Right forelimb (tissue), 1 donor: Measurements from ENCODE around the gene RALGPS1.
A peak's percentile ranks its signal among the peaks of the same experiment; 100 is the strongest.
"Not testable (repeated sequence)": the region's sequence is repeated elsewhere in the genome, so short reads cannot be mapped to it uniquely, and the experiment has no call there.

Experiments
- DNase-seq: peaks from one replicate; pipeline ENCODE4 v3.0.0-alpha.2; 2018

Gene RALGPS1

DNA sequence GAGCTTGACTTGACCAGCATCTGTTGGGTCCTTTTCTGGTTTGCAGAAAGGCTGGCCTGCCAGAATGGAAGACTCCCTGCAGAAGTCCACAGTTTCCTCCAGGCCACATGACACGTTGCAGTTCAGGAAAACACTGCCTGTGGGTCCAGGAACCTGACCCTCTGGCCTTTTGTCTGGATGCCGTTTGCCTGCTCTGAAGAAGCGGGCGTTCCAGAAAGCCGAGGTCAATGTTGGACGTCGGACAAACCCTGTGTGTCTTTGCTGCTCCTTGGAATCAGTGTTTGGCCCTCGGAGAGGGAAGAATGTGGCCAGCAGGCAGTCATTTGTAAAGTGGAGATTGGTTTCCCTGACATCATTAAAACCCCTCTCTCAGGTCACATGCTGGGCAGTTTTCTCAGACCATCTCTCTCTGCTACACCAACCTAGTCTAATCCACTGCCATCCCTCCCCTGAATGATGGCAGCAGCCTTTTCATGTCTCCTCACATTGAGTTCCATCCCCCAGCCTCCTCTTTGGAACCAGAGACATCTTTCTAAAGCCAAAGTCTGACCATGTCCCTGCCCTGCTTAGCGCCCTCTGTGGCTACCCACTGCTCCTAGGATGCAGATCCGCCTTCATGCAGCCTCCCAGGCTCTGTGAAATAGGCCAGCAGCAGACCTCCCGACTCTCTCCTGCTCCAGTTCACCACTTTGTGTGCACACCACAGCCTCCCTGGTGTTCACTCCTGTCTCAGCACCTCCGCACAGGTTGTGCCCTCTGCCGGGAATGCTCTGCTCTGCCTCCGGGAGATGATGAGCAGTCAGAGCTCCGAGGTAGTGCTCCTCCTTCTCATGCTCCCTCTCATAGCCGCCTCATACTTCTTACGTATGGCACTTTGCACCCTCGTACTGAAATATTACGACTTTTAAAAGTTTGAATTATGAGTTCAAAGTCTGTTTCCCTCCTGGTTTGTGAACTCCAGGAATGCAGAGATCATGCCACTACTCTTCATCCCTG, 75.6 kb downstream of the RALGPS1 start:
- DNase-seq: no peak

DNA sequence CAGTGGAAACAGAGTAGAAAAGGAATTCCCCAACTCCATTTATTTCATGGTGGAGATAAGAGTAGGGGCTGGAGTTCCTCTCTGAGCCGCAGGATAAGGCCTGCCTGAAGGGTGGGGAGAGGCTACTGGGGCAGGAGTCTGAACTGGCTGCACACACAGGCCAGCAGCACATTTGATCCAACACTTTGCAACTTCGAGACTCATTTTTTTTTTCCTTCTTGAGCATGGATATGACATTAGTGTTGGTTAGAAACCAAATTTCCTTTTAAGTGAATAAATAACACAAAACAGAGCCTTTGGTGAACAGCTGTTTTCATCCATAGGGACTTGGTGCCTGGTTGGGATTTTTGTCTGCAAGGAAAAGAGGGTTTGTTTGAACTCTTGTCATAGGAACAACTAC, 76.6 kb downstream of the RALGPS1 start:
- DNase-seq: no peak

DNA sequence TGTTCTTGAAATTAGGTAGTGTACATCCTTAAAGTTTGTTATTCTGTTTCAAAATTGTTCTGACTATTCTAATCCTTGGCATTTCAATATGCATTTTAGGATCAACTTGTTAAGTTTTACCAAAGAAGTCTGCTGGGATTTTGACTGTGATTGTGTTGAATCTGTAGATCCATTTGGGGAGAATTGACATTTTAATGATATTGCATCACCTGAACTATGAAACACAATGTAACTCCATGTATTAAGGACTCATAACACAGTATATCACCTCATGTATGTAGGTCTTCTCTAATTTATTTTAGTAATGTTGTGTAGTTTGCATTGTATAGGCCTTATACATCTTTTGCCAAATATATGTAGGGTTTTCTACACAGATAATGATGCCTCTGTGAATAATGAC, 77.8 kb downstream of the RALGPS1 start:
- no peak for DNase-seq

DNA sequence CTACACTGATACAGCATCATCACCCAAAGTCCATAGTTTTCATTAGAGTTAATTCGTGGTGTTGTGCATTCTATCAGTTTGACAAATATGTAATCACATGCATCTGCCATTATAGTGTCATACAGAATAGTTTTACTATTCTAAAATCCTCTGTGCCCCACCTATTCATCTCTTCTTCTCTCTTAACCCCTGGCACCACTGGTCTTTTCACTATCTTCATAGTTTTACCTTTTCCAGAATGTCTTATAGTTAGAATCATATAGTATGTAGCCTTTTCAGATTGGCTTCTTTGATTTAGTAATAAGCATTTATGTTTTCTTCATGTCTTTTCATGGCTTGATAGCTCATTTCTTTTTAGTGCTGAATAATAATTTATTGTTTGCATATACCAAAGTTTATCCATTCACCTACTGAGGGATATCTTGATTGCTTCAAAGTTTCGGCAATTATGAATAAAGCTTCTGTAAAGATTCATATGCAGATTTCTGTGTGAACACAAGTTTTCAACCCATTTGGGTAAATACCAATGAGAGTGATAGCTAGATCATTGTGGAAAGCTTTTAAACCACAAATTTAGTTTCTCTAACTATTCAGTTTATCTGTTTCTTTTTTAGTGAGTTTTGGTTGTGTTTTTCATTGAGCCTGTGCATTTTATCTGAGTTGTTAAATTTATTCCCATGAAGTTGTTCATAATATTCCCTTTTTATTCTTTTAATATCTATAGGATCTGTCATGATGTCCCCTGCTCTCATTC, 84.9 kb downstream of the RALGPS1 start:
- DNase-seq: no peak

DNA sequence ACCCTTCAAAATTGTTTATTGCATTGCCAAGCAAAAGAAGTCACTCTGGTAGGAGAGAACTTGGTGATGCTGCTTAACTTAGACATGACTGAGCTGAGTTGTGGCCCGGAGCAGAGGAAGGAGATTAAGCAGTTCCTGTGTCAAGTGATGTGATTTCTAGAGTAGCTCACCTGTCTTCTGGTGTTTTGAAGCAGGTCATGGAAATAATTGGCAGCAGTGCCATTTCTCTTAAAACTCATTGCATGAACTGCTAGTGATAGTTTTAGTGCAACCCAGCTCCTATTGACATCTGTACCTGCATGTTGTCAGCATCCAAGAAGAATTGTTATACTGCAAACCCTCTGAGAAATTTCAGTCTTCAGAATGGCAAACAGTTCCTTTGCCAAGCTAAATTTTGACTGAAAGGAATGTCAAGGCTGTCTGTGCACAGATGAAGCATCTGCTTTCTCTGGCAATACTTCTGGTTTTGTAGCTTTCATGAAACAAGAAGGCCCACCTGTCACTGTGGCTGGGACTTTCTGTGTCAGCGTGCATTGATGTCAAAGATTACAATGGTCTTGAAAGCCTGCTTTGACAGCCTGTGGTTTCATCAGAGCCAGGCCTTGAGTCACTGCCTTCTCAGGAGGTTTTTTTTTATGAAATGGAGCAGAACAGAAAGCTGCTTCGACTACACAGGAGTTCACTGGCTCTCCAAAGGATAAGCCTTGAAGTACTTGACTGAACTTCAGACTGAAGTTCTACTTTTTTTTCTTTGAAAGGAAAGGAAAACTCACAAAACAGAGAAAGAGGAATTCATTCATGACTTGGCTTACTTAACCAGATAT, 90.6 kb downstream of the RALGPS1 start:
- no peak for DNase-seq

DNA sequence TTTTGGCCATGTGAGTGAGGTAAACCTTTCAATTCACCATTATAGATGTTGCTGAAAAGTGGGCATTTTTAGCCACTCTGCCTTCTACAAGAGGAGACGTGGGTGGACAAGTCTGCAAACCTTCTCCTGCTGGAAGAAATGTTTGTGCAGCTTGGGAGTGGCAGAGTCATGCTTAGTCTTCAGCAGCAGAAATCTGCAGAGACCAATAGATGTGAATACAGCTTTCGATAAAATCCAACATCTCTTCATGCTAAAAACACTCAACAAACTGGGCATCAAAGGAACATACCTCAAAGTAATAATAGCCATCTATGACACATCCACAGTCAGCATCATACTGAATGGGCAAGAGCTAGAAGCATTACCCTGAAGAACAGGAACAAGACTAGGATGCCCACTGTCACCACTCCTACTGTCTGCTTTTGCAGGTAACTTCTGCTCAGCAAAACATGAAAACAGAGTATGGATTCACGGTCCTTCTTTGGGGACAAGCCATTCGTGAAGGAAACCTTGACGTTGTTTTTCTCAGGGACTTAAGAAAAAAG, 91.3 kb downstream of the RALGPS1 start:
- no peak for DNase-seq

DNA sequence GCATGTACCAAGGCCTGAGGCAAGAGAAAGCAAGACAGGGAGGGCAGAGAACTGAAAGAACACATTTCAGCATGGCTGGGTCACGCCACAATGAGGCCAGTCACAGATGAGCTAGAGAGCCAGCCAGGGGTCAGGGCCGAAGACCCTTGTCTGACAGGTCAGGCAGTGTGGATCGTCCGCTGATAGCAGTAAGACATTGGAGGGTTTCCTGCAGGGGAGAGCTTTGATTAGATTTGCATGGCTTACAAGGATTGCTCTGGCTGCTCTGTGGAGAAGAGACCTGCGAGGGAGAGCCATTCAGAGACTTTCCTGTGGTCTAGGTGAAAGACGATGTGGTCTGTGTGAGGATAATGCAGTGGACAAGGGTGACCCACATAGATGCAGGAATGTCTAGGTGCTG, 93.1 kb downstream of the RALGPS1 start:
- DNase-seq: no peak

DNA sequence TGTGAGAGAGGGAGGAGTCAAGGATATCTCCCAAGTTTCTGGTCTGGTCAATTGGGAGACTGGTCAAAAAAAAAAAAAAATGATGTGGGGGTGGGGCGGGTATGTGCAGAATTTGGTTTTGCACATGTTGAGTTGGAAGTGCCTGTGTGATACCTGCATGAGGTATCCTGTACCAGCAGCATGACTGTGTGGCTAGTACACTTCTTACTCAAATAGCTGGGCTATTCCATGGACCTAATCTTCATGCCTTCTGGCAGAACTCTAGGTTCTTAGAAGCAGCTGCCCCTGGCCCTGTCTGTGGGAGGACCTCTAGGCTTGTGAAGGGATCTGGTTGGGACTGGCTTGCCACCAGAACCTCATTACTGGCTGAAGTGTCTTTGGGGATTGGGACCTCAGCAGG, 93.5 kb downstream of the RALGPS1 start:
- no peak for DNase-seq

DNA sequence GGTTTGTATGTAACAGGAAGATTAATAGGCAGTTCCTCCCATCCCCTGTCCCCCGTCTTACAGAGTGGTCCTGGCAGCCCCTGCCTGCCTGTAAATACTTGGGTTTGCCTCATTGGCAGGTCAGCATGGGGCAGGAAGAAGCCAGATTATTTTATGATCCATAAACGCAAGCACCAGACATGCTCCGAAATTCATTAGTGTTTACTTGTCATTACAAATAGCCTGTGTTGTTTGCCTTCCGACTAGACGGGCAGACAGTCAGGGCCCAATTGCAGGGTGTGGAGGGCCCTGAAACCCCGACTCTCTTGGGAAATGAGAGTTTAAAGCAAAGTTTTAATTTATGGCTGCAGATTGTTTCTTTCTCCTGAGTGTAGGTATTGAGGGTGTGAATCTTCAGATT, 97.2 kb downstream of the RALGPS1 start:
- DNase-seq: no peak

DNA sequence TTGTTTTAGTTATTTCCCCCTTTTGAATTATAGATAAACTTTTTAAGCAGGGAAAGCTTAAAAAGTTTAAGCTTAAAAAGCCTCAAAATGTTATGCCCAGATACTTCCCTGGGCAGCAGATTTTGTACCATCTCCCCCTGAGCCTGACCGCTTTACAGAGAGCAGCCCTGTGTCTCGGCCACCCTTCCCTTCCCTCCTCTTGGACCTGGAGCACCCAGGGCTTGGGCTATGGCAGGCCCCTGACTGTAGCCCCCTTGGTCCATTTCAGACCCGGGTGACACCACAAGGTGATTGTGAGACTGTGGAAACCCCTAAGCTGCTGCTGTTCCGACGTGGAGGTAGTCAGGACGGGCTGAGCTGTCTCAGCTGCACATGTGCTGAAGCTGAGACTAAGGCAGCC, 97.7 kb downstream of the RALGPS1 start:
- DNase-seq: no peak

DNA sequence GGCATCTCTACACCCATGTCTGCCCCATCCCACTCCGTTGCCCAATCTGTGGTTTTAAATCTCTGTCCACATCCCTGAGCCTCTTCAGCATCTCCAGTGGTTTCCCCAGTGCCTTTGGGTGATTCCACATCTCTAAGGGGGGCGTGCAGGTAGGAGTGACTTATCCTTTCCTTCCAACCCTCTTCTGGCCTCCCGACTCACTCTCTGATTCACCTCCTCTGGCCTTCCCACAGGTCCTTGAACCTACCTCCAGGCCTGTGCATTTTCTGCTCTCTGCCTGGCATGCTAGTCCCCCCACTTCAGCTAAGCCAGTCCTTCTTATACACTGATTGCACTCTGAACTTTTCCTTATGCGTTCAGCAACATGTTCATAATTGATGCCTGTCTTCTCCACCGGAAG, 99.0 kb downstream of the RALGPS1 start:
- no peak for DNase-seq

DNA sequence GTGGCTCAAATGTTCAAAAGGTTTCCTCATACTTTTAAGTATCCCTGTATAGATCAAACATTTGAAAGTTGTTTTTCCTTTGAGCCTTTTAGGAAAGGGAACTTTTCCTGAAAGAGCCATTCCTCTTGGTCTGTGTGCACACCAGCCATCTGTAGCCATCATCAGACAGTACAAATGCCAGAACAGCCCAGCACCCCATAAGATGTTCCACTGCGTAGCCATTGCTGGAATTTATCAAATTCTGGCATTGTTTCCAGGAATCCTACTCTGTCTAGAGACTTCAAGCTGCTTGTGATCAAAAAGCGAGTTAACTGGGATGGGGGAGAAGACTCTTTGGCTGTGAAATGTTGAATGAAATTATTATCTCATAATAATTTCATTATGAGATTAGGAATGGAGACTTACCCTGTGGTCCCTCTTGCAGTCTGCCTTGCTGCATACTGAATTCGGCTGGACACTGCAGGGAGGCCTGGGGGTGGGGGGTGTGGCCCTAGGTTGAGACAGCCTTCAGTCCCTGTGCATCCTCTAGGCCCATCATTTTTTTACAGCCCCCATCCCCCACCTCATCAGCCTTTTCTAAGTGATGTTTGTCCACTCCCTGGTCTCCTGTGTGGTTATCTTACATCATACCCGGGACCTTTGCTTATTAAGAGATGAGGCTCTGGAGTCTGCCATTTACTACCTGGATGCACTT, 99.8 kb downstream of the RALGPS1 start:
- DNase-seq: peak; percentile 66

DNA sequence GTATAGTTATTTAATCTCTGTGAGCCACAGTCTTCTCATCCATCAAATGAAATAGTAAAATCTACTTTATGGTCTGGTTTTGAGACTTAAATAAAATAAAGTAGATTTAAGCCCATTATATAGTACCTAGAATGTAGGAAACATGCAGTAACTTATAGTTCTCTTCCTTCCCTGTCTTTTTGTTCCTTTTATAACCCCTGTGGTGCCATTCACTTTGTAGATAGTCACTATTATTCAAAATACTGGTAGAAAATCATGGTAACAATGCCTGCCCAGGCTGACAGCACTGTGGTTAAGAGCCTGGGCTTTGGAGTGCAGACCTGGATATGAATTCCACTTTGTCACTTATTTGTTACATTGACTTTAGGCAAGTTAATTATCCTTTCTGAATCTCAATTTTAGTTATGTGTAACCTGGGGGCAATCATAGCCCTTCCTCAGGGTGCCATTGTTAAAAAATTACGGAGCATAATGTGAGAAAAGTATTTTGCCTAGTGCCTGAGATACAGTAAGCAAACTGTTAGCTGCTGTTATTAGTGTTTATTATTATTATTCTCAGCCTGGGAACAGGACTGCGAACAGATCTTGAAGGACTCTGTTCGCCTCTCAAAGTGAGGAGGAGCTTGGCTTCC, 100.4 kb downstream of the RALGPS1 start:
- DNase-seq: no peak

DNA sequence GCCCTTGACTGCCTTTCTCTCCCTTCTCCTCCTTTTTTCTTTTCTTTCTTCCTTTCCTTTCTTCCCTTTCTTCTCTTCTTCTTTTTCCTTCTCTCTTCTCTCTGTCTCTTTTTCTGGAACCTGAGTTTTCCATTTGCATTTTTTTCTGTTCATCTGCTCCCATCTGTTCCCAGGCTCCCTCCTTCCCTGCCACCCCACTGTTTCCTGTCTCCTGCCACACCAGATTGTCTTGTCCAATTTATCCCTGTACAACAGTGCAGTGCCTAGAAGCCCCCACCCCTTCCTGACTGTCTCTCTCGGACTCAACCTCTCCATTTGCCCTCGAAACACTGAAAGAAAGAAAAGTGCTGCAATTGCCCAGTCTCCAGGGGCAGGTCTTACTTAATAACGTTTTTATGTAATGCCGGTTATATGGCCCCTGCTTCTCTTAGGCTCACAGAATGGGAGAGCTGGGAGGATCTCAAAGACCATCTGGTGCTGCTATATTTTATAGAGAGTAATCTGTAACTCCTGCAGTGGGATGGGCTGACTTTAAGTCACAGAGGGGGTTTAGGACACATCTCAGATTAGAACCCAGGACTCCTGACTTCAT, 101.4 kb downstream of the RALGPS1 start:
- no peak for DNase-seq

DNA sequence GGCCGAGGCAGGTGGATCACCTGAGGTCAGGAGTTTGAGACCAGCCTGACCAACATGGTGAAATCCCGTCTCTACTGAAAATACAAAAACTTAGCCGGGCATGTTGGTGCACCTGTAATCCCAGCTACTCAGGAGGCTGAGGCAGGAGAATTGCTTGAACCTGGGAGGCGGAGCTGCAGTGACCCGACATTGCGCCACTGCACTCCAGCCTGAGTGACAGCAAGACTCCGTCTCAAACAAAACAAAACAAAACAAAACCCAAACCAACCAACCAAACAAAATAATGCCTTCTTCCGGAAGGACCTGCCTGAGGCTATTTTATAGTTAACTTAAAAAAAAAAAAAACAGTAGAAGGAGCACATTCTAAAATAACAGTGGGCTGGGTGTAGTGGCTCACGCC, 103.4 kb downstream of the RALGPS1 start:
- not testable (repeated sequence) for DNase-seq

DNA sequence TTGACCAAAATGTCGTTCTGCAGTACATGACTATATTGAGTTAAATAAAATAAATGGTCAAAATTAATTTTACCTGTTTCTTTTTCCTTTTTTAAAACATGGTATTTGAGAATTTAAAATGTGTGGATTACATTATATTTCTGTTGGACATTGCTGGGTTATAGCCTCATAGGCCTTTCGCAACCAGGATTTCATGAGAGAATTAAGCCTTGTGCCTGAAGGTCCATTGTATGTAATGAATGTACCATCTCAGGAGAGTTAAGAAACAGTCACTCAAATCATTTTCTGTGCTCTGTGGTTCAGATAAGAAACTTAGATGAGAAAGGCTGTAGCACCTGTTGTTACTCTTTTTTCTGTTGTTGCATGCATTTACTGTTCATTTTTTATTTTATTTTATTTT, 104.4 kb downstream of the RALGPS1 start:
- no peak for DNase-seq

DNA sequence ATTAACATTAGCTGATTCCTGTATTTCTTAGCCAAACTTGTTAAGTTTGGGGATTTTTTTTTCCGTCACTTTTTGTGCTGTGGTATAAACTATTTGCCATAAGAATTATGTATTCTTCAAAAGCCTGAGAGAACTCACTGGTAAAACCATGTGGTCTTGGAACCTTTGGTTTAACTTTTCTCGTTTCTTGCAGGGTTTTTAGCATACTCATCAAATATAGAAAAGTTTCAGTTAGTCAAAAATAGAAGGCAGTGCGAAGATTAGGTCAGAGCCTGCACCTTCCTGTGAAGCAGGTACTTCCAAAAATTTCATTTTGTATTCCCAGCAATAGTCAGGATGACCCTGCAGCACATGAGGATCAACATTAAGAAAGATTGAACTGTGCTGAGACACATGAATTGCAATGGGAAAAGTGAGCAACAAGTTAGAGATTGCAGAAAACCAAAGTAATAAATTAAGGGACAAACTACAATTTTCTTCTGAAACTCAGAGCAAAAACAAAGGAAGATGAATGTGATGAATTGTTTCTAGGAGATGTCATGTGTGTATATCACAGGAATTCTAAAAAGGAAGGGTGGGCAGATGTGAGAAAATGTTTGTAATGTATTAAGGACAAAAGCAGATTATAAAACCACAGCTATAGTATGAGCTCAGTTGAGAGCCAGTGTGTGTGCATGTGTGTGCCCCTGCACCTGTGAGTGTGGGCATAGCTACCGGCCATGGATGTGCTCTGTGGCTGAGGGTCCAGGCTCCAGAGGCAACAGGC, 105.6 kb downstream of the RALGPS1 start:
- DNase-seq: no peak

DNA sequence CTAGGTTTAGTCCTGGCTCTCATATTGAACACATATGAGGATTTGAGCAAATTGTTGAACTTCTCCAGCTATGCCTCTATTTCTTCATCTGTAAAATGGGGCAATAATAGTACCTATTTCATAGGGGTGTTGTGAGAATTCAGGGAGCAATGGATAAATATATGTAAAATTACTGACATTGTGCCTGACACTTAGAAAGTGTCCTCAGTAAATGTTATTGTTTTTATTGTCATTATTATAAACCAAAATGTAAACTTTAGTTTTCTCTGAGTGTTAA, 106.2 kb downstream of the RALGPS1 start:
- DNase-seq: no peak

DNA sequence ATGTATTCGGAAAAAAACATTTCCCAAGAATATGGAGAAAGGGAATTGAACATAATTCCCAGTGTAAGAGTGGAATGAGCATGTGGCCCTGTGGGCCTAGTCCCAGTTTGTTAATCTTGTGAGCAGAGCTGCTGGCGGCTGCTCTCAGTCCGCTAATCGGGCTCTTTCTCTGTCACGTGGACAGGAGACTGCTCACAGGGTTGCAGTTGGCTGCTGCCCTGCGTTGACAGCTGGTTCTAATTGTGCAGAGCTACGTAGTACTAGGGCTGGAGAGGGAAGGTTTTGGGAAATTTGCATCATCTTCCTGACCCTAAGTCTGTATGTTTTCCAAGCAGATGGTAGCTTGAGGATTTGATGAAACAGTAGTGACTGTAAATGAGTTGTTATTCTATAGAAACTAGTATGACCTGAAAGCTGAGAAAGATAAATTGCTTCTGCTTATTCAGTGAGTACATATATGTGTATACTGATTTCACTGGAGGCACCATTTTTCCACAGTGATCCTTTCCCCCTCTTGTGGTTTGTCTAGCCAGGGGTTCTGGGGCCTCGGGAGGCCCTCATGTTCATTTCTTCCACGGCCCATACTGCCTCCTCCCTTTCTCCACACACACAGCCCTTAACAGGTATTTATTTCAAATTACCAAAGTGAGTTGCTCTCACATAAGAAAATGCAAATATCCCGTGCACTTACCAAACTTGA, 107.2 kb downstream of the RALGPS1 start:
- DNase-seq: peak; percentile 90
